MG63 (cell line): ENCODE data around the gene XNDC1N. TPM values are rescaled to one million over a fixed set of nuclear protein-coding genes. Genes with fewer than 3 reads are reported as not detected.
"Not testable (repeated sequence)": the region's sequence is repeated elsewhere in the genome, so short reads cannot be mapped to it uniquely, and the experiment has no call there.

Experiments used
- DNase-seq: peaks from one replicate; pipeline ENCODE4 v3.0.0-alpha.2; 2020
- H3K27me3 ChIP-seq: fragments of 250-450 bp; sonication (Bioruptor Pico); 2 replicates; pipeline ENCODE4 v1.5.1; 2020; ENCODE audit warnings: mild to moderate bottlenecking, moderate library complexity
- H3K36me3 ChIP-seq: fragments of 250-450 bp; sonication (Bioruptor Pico); 2 replicates; pipeline ENCODE4 v1.5.1; 2020; ENCODE audit warnings: mild to moderate bottlenecking, moderate library complexity
- H3K4me3 ChIP-seq: fragments of 250-450 bp; sonication (Bioruptor Pico); 2 replicates; pipeline ENCODE4 v1.5.1; 2020; ENCODE audit warnings: mild to moderate bottlenecking, moderate library complexity
- H3K9me3 ChIP-seq: fragments of 250-450 bp; sonication (Bioruptor Pico); 2 replicates; pipeline ENCODE4 v1.5.1; 2020; ENCODE audit warnings: mild to moderate bottlenecking, moderate library complexity
- total RNA-seq: library from RNA; depleted of rRNA; stranded (reverse); fragments of >200 nt; shearing (Covaris generic); gene quantifications from 2 replicates; pipeline ENCODE4 v1.2.3, GENCODE V29; 2014; ENCODE audit warnings: low replicate concordance

Gene XNDC1N
- total RNA-seq, 1 experiment from 2014 or later, result 7.7 TPM

- Histone ChIP-seq H3K9me3 (no peaks in the 10 kb centered on the region), H3K36me3 (no peaks in the 10 kb centered on the region; the same call in 1 of the 2 replicates), H3K4me3 (no peak overlapping the region), H3K27me3 (no peaks in the 10 kb centered on the region)
- no peak for DNase-seq
Observed at GRCh38 chr11:71937826-71938225, 9.4 kb upstream of the XNDC1N start.

- H3K4me3 ChIP-seq, result no peak overlapping the region
- H3K9me3 ChIP-seq, result no peaks in the 10 kb centered on the region
- no peaks in the 10 kb centered on the region for H3K27me3 ChIP-seq
- no peaks in the 10 kb centered on the region; the same call in 1 of the 2 replicates for H3K36me3 ChIP-seq
- DNase-seq, result no peak
Observed at GRCh38 chr11:71936825-71937224, 8.4 kb upstream of the XNDC1N start.

GRCh38 chr11:71935338-71935925 is 7.0 kb upstream of the XNDC1N start:
- no peak overlapping the region for H3K4me3 ChIP-seq
- H3K9me3 ChIP-seq, result no peaks in the 10 kb centered on the region
- H3K36me3 ChIP-seq, result no peaks in the 10 kb centered on the region; the same call in 1 of the 2 replicates
- H3K27me3 ChIP-seq, result no peaks in the 10 kb centered on the region
- no peak for DNase-seq

- H3K27me3 ChIP-seq, result no peaks in the 10 kb centered on the region
Observed at GRCh38 chr11:71934213-71934612, 5.8 kb upstream of the XNDC1N start.

GRCh38 chr11:71933141-71933933 is 4.9 kb upstream of the XNDC1N start:
- Histone ChIP-seq H3K9me3 (no peaks in the 10 kb centered on the region), H3K27me3 (no peaks in the 10 kb centered on the region), H3K4me3 (no peak overlapping the region), H3K36me3 (no peaks in the 10 kb centered on the region)
- DNase-seq, result no peak

More at GRCh38 chr11:71934213-71934612, 5.8 kb upstream of the XNDC1N start:
- DNase-seq, result no peak
- Histone ChIP-seq H3K9me3 (no peaks in the 10 kb centered on the region), H3K4me3 (no peak overlapping the region), H3K36me3 (no peaks in the 10 kb centered on the region)

- DNase-seq, result no peak
- Histone ChIP-seq H3K27me3 (no peaks in the 10 kb centered on the region), H3K36me3 (no peaks in the 10 kb centered on the region), H3K4me3 (no peak overlapping the region), H3K9me3 (no peaks in the 10 kb centered on the region)
Observed at GRCh38 chr11:71931245-71931602, 2.8 kb upstream of the XNDC1N start.

- DNase-seq, result no peak
- Histone ChIP-seq H3K27me3 (no peaks in the 10 kb centered on the region), H3K36me3 (no peaks in the 10 kb centered on the region), H3K4me3 (no peak overlapping the region), H3K9me3 (no peaks in the 10 kb centered on the region)
Observed at GRCh38 chr11:71930556-71931244, 2.3 kb upstream of the XNDC1N start.

- Histone ChIP-seq H3K9me3 (no peaks in the 10 kb centered on the region), H3K27me3 (no peaks in the 10 kb centered on the region), H3K4me3 (peak overlapping the region; percentile 89), H3K36me3 (peaks cover 2% of the 10 kb centered on the region; the same call in 1 of the 2 replicates)
- no peak for DNase-seq
Observed at GRCh38 chr11:71929491-71929890, 1.1 kb upstream of the XNDC1N start.

GRCh38 chr11:71928737-71929443 is 496 bp upstream of the XNDC1N start, which contains the start of gene RNF121:
Gene RNF121, plus strand, starts transcription at chr11:71929046. Its CDS starts 16 bp downstream, at chr11:71929062.
- Histone ChIP-seq H3K27me3 (no peaks in the 10 kb centered on the region), H3K36me3 (peaks cover 2% of the 10 kb centered on the region; the same call in 1 of the 2 replicates), H3K4me3 (peak within 1 kb of the TSS; percentile 89), H3K9me3 (no peaks in the 10 kb centered on the region)
- peak; percentile 97 for DNase-seq

GRCh38 chr11:71917646-71918140 is 10.7 kb downstream of the XNDC1N start:
- no peak for DNase-seq

GRCh38 chr11:71914617-71915189 is 13.7 kb downstream of the XNDC1N start:
- H3K36me3 ChIP-seq, result peaks cover 8% of the 10 kb centered on the region
- no peak for DNase-seq
- H3K9me3 ChIP-seq, result no peaks in the 10 kb centered on the region
- no peaks in the 10 kb centered on the region for H3K27me3 ChIP-seq
- no peak overlapping the region for H3K4me3 ChIP-seq

More at GRCh38 chr11:71917646-71918140, 10.7 kb downstream of the XNDC1N start:
- Histone ChIP-seq H3K4me3 (no peak overlapping the region), H3K9me3 (no peaks in the 10 kb centered on the region), H3K27me3 (no peaks in the 10 kb centered on the region), H3K36me3 (peaks cover 8% of the 10 kb centered on the region)

- H3K27me3 ChIP-seq, result no peaks in the 10 kb centered on the region
- H3K36me3 ChIP-seq, result peaks cover 8% of the 10 kb centered on the region
- H3K9me3 ChIP-seq, result no peaks in the 10 kb centered on the region
- DNase-seq, result no peak
- H3K4me3 ChIP-seq, result no peak overlapping the region
Observed at GRCh38 chr11:71913756-71914526, 14.5 kb downstream of the XNDC1N start.

GRCh38 chr11:71911986-71912340 is 16.4 kb downstream of the XNDC1N start:
- not testable (repeated sequence) for DNase-seq, H3K36me3 ChIP-seq, H3K9me3 ChIP-seq, H3K4me3 ChIP-seq, H3K27me3 ChIP-seq

GRCh38 chr11:71911321-71911985 is 16.9 kb downstream of the XNDC1N start:
- H3K36me3 ChIP-seq, H3K27me3 ChIP-seq, H3K4me3 ChIP-seq, H3K9me3 ChIP-seq: not testable (repeated sequence)
- DNase-seq, result peak; percentile 27

GRCh38 chr11:71910775-71911174 is 17.6 kb downstream of the XNDC1N start:
- not testable (repeated sequence) for H3K9me3 ChIP-seq, H3K4me3 ChIP-seq, DNase-seq, H3K27me3 ChIP-seq, H3K36me3 ChIP-seq
